SW480 (cell line): ENCODE data around the gene WNT3A.
"Not testable (repeated sequence)": the region's sequence is repeated elsewhere in the genome, so short reads cannot be mapped to it uniquely, and the experiment has no call there.

Source experiments
- DNase-seq: peaks from one replicate; pipeline ENCODE4 v3.0.0-alpha.2; 2016; ENCODE audit warnings: low spot score

Gene WNT3A, protein sequence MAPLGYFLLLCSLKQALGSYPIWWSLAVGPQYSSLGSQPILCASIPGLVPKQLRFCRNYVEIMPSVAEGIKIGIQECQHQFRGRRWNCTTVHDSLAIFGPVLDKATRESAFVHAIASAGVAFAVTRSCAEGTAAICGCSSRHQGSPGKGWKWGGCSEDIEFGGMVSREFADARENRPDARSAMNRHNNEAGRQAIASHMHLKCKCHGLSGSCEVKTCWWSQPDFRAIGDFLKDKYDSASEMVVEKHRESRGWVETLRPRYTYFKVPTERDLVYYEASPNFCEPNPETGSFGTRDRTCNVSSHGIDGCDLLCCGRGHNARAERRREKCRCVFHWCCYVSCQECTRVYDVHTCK

DNA sequence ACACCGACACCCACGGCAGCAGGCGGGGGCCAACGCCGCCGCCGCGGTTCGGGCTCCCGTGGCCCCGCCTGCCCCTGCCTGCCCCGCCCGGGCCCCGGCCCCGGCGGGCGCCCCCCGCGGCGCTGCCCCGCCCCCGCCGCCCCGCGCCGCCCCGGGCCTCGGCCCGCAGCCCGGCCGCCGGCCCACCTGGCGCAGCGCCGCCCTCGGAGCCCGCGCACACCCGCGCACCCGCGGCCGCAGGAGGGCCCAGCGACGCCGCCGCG is at the start of gene WNT3A:
TSS of gene WNT3A (plus strand) at position 213 of the 263 bp plus-strand sequence. CDS start 131 bp downstream, outside the sequence.
- no peak for DNase-seq

DNA sequence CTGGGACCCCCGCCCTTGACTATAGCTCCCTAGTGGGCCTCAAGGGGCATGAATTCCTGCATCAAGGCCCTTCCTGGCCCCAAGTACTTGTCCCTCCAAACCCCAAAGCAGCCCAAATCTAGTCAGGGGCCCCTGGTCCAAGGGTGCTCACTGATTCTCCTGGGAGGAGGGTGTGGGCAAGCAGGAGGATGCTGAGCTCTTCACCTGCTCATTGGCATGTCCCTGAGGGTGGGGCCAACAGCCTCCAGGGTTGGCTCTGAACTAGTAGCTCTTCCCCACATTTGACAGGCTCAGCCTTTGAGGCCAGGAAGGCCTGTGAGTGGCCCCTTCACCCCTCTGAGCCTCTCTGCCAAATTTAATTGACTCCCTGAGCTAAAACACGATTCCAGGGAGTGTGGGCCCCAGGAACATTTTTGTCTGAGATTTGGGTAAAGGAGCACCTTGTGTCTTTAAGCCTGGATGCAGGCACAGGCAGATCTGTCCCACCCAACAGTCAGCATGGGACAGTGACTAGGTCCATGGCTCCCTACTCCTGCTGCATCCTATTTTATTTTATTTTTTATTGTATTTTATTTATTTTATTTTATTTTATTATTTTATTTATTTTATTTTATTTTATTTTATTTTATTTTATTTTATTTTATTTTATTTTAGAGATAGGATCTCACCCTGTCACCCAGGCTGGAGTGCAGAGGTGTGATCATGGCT is 48.0 kb upstream of the WNT3A start:
- no peak for DNase-seq

DNA sequence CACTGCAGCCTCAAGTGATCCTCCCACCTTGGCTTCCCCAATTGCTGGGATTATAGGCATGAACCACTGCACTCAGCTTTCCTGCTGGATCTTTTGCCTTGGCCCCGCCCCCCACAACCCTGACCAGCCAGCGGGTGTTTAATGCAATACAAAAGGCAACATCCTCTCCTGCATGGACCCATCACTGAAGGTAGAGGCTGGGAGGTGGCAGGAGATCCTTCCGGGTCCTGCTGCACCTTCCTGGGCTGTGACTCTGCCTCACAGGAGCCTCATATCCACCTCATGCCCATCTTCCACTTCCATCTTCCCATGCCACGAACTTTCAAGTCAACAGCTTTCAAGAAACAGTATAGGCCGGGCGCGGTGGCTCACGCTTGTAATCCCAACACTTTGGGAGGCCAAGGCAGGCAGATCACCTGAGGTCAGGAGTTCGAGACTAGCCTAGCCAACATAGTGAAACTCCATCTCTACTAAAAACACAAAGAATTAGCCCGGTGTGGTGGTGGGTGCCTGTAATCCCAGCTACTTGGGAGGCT is 47.4 kb upstream of the WNT3A start:
- DNase-seq = no peak

DNA sequence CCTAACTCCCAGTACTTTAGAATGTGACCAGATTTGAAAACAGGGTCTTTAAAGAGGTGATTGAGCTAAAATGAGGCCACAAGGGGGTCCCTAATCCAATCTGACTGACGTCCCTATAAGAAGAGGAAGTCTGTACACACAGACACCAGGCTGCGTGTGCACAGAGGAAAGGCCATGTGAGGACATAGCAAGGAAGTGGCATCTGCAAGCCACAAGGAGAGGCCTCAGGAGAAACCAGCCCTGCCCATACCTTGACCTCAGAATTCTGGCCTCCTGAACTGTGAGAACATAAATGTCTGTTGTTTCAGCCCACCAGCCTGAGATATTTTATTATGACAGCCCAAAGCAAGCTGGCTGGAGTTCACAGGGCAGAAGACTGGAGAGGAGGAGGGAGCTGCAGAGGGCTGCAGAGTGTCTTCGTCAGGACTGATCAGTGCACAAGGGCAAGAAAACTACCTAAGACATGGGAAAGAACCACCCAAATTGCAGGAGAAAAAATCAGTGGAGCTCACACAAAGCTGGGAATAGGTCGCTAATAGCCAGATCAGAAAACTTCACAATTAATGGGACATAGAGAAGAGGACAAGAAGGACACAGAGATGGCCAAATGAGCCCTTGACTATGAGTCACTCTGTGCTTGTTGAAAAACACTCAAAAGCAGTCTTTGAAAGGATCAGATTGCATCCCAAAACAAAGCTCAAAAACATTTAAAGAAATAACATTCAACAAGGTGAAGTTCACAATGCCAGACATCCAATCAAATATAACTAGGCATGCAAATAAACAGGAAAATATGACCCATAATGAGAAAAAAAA is 44.9 kb upstream of the WNT3A start:
- DNase-seq = no peak

DNA sequence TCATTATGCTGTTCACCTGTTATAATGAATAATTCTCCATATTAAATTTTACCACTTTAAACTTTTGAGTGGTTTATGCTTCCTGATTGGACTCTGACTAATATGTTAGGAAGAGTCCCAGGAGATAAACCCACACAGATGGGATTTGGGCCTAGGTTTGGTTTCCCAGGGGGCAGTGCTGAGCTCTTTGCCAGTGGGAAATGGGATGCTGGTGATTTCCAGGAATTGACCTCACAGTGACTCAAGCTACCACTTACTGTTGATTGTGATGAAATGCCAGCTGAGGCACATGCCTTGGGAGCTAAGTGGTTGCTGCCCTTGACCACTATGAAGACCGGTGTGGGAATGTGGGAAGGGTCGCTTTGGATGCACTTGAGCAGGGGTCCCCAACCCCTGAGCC is 40.1 kb upstream of the WNT3A start:
- not testable (repeated sequence) for DNase-seq

DNA sequence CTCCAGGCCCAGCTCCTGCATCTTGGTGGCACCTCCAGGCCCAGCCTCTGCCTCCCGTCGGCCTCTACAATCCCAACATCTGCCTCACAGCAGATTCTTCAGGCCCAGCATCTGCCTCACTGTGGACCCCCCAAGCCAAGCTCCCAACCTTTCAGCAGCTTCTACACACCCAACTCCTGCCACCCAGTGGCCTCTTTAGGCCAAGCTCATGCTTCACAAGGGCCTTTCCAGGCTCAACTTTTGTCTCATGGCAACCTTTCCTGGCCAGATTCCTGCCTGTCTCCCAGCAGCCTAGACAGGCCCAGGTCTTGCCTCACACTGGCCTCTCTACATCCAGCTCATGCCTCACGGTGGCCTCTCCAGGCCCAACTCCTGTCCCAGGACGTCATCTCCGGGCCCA is 39.0 kb upstream of the WNT3A start:
- not testable (repeated sequence) for DNase-seq

DNA sequence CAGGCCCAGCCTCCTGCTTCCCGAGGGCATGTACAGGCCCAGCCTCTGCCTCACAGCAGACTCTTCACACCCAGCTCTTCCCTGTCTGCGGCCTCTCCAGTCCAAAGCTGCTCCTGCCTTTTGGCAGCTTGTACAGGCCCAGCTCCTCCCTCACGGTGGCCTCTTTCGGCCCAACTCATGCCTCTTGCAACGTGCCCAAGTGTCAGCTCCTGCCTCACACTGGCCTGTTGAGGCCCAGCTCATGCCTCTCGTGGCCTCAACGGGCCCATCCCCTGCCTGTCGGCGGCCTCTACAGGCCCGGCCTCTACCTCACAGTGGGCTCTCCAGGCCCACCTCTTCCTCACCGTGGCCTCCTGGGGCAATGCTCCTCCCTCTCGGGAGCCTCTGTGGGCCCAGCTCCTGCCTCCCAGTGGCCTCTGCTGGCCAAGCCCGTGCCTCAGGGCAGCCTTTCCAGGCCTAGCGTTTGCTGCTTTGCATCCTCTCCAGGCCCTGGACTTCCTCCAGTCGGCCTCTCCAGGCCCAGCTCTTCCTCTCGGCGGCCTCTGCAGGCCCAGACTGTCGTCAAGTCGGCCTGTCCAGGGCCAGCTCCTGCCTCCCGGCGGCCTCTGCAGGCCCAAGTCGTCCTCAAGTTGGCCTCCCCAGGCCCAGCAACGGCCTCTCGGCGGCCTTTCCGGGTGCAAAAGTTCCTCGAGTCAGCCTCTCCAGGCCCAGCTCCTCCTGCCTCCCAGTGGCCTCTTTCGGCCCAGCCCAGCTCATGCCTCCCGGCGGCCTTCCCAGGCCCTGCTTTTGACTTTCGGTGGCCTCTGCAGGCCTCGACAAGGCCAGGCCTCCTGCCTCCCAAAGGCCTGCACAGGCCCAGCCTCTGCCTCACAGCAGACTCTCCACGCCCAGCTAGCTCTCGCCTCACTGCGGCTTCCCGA is 36.5 kb upstream of the WNT3A start:
- not testable (repeated sequence) for DNase-seq

DNA sequence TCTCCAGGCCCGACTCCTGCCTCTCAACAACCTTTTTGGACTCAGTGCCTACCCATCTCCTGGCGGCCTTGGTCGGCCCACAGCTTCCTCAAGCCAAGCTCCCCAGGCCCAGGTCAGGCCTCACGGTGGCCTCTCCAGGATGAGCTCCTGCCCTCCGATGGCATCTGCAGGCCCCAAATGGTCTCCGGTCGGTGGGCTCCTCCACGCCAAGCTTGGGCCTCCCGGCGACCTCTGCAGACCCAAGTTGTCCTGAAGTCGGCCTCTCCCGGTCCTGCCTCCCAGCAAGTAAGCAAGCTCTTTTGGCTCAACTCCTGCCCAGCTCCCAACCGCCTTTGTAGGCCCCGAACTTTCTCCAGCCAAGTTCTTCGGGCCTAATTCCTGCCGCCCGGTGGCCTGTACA is 35.6 kb upstream of the WNT3A start:
- not testable (repeated sequence) for DNase-seq

DNA sequence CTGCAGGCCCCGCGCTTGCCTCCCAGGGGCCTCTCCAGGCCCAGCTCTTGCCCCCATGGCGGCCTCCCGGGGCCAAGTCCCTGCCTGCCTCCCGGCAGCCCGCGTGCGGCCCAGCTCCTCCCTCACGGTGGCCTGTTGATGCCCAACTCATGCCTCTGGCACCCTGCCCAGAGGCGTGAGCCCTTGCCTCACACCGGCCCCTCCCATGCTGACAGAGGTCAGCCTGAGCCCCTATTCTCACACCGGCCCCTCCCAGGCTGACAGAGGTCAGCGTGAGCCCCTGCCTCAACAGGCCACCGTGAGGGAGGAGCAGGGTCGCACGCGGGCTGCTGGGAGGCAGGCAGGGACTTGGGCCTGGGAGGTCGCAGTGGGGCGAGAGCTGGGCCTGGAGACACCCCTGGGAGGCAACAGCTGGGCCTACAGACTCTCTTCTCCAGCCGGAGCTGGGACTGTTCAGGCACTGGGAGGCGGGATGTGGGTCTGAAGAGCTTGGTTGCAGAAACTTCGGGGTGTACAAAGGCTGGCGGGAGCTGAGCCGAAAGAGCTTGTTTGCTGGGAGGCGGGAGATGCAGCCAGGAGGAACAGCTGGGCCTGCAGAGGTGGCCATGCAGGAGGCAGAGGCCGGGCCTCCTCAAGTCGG is 35.0 kb upstream of the WNT3A start:
- not testable (repeated sequence) for DNase-seq

DNA sequence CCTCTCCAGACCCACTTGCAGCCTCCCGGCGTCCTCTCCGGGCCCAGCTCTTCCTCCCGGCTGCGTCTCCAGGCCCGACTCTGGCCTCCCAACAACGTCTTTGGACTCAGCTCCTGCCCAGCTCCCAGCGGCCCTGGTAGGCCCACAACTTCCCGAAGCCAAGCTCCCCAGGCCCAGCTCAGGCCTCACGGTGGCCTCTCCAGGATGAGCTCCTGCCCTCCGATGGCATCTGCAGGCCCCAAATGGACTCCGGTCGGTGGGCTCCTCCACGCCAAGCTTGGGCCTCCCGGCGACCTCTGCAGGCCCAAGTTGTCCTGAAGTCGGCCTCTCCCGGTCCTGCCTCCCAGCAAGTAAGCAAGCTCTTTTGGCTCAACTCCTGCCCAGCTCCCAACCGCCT is 34.5 kb upstream of the WNT3A start:
- DNase-seq = not testable (repeated sequence)

DNA sequence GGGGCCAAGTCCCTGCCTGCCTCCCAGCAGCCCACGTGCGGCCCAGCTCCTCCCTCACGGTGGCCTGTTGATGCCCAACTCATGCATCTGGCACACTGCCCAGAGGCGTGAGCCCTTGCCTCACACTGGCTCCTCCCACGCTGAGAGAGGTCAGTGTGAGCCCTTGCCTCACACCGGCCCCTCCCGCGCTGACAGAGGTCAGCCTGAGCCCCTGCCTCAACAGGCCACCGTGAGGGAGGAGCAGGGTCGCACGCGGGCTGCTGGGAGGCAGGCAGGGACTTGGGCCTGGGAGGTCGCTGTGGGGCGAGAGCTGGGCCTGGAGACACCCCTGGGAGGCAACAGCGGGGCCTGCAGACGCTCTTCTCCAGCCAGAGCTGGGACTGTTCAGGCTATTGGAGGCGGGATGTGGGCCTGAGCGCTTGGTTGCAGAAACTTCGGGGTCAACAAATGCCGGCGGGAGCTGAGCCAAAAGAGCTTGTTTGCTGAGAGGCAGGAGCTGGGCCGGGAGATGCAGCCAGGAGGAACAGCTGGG is 33.9 kb upstream of the WNT3A start:
- DNase-seq = not testable (repeated sequence)

DNA sequence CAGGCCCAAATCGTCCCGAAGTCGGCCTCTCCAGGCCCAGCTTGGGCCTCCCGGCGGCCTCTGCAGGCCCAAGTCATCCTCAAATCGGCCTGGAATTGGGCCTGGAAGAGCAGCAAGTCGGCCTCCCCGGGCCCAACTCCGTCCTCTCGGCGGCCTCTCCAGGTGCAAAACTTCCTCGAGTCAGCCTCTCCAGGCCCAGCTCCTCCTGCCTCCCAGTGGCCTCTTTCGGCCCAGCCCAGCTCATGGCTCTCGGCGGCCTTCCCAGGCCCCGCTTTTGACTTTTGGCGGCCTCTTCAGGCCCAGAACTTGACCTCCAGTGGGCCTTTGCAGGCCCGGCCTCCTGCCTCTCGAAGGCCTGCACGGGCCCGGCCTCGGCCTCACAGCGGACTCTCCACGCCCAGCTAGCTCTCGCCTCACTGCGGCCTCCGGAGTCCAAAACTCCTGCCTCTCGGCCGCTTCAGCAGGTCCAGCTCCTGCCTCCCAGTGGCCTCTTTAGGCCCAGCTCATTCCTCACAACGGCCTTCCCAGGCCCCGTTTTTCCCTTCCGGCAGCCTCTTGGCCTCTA is 33.0 kb upstream of the WNT3A start:
- not testable (repeated sequence) for DNase-seq

DNA sequence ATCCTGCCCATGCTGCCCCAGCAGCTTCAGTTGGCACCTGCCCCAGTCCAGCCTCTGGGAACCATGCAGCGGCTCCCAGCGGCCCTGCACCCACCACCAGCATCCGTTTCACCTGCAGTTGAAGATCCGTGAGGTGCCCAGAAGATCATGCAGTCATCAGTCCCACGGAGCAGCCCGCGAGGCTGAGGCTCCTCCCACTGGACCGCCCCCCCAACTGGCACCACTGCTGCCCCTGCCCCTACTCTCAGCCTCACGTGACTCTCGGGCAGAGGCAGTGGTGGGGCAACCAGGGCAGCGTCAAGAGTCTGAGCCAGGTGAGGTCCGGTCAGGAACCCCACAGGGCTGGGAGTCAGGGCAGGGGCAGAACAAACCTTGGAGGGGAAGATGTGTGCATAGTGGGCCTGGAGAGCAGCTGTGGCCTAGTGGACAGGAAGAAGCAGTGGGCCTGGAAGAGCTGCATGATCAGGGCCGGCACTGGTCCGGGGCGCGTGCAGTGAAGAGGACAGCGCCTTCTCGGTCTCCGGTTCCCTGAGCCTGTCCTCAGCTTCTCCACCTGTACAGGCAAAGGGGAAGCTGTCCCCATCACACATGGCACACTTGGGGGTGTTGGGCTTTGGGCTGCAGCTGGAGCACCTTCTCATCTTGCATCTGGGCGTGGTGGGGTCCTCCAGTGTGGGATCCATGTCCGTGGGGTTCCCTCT is 31.1 kb upstream of the WNT3A start:
- DNase-seq = not testable (repeated sequence)

DNA sequence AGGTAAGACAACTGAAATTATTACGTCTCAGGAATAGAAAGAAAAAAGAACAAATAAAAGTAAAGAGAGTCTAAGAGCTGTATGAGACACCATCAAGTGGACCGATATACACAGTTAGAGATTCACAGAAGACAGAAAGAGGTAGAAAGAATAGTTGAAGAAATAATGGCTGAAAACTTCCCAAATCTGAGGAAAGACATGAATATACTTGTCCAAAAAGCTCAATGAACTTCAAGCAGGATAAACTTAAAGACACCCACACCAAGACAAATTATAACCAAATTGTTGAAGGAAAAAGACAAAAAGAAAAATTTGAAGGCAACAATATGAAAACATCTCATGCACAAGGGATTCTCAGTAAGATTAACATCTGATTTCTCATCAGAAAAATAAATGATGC is 19.6 kb upstream of the WNT3A start:
- no peak for DNase-seq

DNA sequence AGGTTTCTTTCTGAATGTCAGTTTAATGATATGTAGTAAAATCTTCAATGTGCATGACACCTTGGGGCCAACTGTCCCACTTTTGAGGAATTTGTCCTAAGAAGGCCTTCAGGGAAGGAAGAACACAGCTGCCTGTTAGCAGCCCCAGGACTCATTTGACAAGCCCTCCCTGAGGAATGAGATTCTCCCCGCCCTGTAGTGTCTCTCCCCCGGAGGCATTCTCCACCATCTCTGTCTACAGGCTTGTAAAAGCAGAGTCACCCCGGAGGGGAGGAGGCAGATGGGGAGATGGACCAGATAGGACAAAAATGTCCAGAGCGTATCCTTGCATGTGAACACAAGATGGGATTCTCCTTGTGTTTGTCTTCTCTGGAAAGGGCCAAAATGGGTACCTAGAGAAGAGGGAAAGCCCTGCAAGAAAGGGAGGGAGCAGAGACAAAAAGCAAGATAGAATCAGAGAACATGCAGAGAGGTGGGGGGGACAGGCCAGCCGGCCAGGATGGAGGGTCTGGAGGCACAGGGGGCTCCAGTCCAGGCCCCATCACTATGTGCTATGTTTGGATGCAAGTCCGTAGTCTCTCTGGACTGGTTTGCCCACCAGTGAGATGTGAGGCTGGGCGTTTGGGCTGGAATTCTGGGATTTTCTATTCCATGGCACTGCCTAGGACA is 12.0 kb upstream of the WNT3A start:
- no peak for DNase-seq

DNA sequence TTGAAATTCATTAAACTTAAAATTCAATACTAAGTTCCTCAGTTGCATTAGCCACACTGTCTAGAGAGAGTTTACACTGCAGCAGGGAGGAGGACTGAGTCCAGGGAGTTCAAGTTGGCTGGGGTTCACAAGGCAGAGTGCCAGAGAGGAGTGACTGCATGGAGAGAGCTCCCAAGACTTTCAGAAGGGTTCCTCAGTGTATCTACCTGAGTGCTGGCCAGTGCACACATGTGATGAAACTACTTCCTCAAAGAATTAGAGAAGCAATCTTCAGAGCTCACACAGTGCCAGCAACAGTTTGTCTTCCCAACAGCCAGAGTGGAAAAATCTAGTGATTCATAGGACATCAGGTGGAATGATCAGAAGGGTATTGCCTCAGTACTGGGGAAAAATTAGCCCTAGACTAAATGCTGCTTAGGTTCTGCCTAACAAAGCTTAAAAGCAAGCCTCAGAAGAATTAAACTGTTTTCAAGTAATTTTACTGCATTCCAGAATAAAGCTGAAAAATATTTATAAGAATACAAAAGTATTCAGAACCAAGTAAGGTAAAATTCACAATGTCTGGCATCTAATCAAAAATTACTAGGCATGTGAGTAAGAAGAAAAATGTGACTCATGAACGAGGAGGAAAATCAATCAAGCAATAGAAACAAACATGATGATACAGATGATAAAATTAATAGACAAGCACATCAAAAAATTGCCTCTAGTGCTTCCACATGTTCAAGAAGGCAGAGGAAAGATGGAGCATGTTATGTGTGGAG is 10.4 kb upstream of the WNT3A start:
- no peak for DNase-seq

DNA sequence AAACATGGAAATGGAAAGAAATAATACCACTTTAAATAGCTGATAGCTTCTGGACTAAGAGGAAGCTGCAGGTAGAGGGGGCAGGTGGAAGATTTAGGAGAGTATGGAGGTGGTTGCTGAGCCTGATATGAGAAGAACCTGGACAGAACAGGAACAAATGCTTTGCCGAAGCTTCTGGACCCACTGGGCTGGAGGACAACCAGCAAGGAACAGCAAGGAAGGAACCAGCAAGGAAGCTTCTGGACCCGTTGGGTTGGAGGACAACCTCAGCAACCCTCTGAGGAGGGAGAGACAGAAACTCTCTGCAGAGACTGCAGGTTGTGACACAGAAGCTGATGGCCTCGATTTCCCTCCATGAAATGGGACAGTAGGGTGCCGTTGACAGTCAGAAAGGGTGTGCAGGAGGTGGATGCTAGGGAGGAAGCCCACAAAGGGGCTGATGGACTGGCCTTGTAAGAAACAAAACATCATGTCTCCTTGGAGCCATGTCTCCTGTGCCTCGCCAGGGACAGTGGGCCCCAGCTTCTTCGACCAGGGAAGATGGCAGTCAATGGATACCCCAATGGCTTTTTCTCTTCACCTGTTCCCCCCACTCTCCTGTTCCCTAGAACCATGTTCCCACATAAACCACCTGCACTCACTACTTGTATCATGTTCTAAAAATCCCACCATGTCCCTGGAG is 8.3 kb upstream of the WNT3A start:
- DNase-seq = no peak
